ENCODE results near the gene WFIKKN2. TPM values are rescaled to one million over a fixed set of nuclear protein-coding genes. Genes with fewer than 3 reads are reported as not detected.

The WFIKKN2 gene
- total and polyA plus RNA-seq, 2 of the 8 experiments (the other 6 are each of a cell fraction or from before 2014, with no cell fraction given): 0.07 to 0.30 TPM

DNA sequence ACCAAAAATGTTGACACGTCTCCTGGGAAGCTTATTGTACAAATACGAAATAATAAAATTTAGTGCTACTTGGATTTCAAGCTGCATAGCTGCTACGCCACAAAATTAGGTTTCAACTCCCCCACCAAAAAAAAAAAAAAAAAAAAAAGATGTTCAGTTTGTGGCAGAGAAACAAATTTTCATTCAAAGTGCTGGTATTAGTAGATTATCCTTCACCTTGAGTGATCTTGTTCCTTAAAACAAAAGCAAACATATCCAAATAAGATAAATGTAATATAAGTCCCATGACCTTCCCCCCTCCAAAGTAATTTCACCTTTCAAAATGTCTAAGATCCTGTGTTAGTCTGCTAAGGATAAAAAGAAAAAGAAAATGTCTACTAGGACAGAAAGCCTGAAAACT lies 28.5 kb downstream of the WFIKKN2 start:
- Histone ChIP-seq H3K27me3 (replicated peaks in 1 of 4; ENCODE audit: control insufficient read depth in 3 of 4, extremely low read depth in 1 of 4, insufficient read depth in 3 of 4, low read length in 3 of 4) (no peaks in the 10 kb centered on the region), H3K79me2 (ENCODE audit: control insufficient read depth in 1 of 2, insufficient read depth in 2 of 2, low read length in 2 of 2) (peaks cover 0 to 37% of the 10 kb centered on the region in 2 experiments; a peak in 3 of 4 replicates), H3K79me1 (ENCODE audit: low read depth, low read length) (no peaks in the 10 kb centered on the region), H3K56ac (replicated peaks; ENCODE audit: insufficient read length, low read depth, low read length) (no peak overlapping the region), H2AK5ac (ENCODE audit: low read depth, low read length) (no peak overlapping the region), H4K8ac (ENCODE audit: extremely low read depth, insufficient read depth, low read length) (no peak overlapping the region; the same call in 1 of the 2 replicates), H2BK20ac (ENCODE audit: low read length) (no peak overlapping the region), H2BK5ac (ENCODE audit: low read depth, low read length) (no peak overlapping the region), H3K23me2 (ENCODE audit: low read depth, low read length) (peaks cover 4% of the 10 kb centered on the region; the same call in 1 of the 2 replicates), H3K18ac (ENCODE audit: extremely low read depth, low read length) (no peak overlapping the region), H2AFZ (ENCODE audit: low read length) (no peak overlapping the region), H3K36me3 (ENCODE audit: control insufficient read depth in 2 of 4, insufficient read depth in 4 of 4, low read length in 3 of 4) (peaks cover 0 to 14% (median 4%) of the 10 kb centered on the region in 4 experiments; a peak in 4 of 8 replicates), H3K4me2 (ENCODE audit: insufficient read depth in 1 of 2, low read depth in 2 of 2, low read length in 2 of 2) (peak overlapping the region; percentile 61 to 81; a peak in 2 of 4 replicates), H4K20me1 (replicated peaks in 1 of 2; ENCODE audit: control insufficient read depth in 1 of 2, insufficient read depth in 2 of 2, low read length in 2 of 2) (peaks cover 7 to 12% of the 10 kb centered on the region in 2 experiments), H3K4ac (replicated peaks; ENCODE audit: insufficient read length, low read depth, low read length) (no peak overlapping the region), H2BK15ac (ENCODE audit: low read length) (no peak overlapping the region), H4K91ac (replicated peaks; ENCODE audit: insufficient read length, low read length) (no peak overlapping the region), H2BK120ac (replicated peaks; ENCODE audit: low read depth, low read length) (no peak overlapping the region), H3K4me3 (ENCODE audit: extremely low read depth in 1 of 4, insufficient read depth in 2 of 4, low read depth in 3 of 4, low read length in 4 of 4) (peak overlapping the region in 2 of 4 experiments; percentile 77 to 81; a peak in 3 of 8 replicates), H3K27ac (ENCODE audit: low read depth, low read length) (no peak overlapping the region), H3K14ac (ENCODE audit: insufficient read length) (no peak overlapping the region), H4K5ac (ENCODE audit: insufficient read length, low read depth, low read length) (no peak overlapping the region), H3K9ac (replicated peaks in 1 of 4; ENCODE audit: extremely low read depth in 1 of 4, low read depth in 3 of 4, low read length in 3 of 4) (no peak overlapping the region), H3K23ac (ENCODE audit: insufficient read length) (no peak overlapping the region), H3K4me1 (replicated peaks in 1 of 4; ENCODE audit: control insufficient read depth in 3 of 4, insufficient read depth in 4 of 4, low read length in 3 of 4) (peaks cover 0 to 2% (median 0%) of the 10 kb centered on the region in 4 experiments; a peak in 3 of 7 replicates), H2BK12ac (ENCODE audit: low read depth, low read length) (no peak overlapping the region), H3K9me3 (ENCODE audit: insufficient read depth in 2 of 2, low read depth in 1 of 2, low read length in 1 of 2) (no peaks in the 10 kb centered on the region)
- POLR2A ChIA-PET (ENCODE audit: partially characterized antibody): interaction anchor here (0.9 to 9.7 kb wide), 10 partner anchors 8 to 85 kb away, joined by 3 to 308 read pairs (median 5); no protein-coding TSS in a partner anchor
- WGBS, 2 experiments (ENCODE audit: extremely low coverage in 1 of 2, insufficient coverage in 1 of 2, insufficient read length in 1 of 2, insufficient replicate concordance in 2 of 2, low coverage in 1 of 2, low lambda C conversion rate in 2 of 2, missing lambda C conversion rate in 1 of 2): 80% methylated on average over 3 of the region's 3 CpGs; no CpG with 5 or more reads in 1 of the 2 experiments
- CTCF ChIA-PET (ENCODE audit: partially characterized antibody): interaction anchor here (0.6 to 31.7 kb wide), 14 partner anchors 13 to 98 kb away, joined by 3 to 735 read pairs (median 4); no protein-coding TSS in a partner anchor
- FAIRE-seq: no peak
- DNase-seq (ENCODE audit: low read depth in 1 of 2, low spot score in 2 of 2): no peak
- TF ChIP-seq, protein P1, sequence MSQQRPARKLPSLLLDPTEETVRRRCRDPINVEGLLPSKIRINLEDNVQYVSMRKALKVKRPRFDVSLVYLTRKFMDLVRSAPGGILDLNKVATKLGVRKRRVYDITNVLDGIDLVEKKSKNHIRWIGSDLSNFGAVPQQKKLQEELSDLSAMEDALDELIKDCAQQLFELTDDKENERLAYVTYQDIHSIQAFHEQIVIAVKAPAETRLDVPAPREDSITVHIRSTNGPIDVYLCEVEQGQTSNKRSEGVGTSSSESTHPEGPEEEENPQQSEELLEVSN (IDR thresholded peaks at IDR 0.05): no peak

Measured in H1 (cell line).